ENCODE data around the gene RXRA. TPM values are rescaled to one million over a fixed set of nuclear protein-coding genes. Genes with fewer than 3 reads are reported as not detected.

Gene RXRA
- polyA plus RNA-seq, 1 of the 3 experiments (the other 2 are of a cell fraction), result 7.6 TPM

- Histone ChIP-seq H3K36me3 (replicated peaks in 1 of 2; ENCODE audit: control insufficient read depth in 1 of 2, insufficient read depth in 2 of 2, low read length in 1 of 2) (no peaks in the 10 kb centered on the region), H3K4me2 (no peak overlapping the region), H2AFZ (ENCODE audit: low read depth) (no peak overlapping the region), H3K4me1 (ENCODE audit: control insufficient read depth in 1 of 2, insufficient read depth in 2 of 2, low read depth in 1 of 2, low read length in 1 of 2) (peaks cover 0 to 96% of the 10 kb centered on the region in 2 experiments; a peak in 1 of 4 replicates), H3K4me3 (ENCODE audit: low read depth in 2 of 2, low read length in 1 of 2) (no peak overlapping the region), H3K9me2 (no peaks in the 10 kb centered on the region), H3K27ac (ENCODE audit: low read depth in 2 of 2, low read length in 1 of 2) (no peak overlapping the region; a peak in 1 of 4 replicates), H3K9me3 (no peaks in the 10 kb centered on the region), H3K9ac (no peak overlapping the region), H4K20me1 (ENCODE audit: insufficient read depth) (peaks cover 100% of the 10 kb centered on the region), H3K27me3 (ENCODE audit: insufficient read depth) (no peaks in the 10 kb centered on the region), H3F3A (replicated peaks; ENCODE audit: insufficient read depth) (no peaks in the 10 kb centered on the region), H3K79me2 (ENCODE audit: insufficient read depth) (peaks cover 89% of the 10 kb centered on the region)
- TF ChIP-seq CTCF (IDR thresholded peaks at IDR 0.05) (no peak), REST (IDR thresholded peaks at IDR 0.05; ENCODE audit: low read depth, low read length) (no peak), ELF1 (IDR thresholded peaks at IDR 0.05) (no peak), MEF2A (IDR thresholded peaks at IDR 0.05; ENCODE audit: borderline replicate concordance, low read depth) (no peak), PBX3 (IDR thresholded peaks at IDR 0.05) (no peak), ZBTB33 (IDR thresholded peaks at IDR 0.05; ENCODE audit: borderline replicate concordance, low read depth) (no peak), RFX5 (IDR thresholded peaks at IDR 0.05; ENCODE audit: low read length) (no peak), NRF1 (IDR thresholded peaks at IDR 0.05; ENCODE audit: low read depth, low read length) (no peak), IRF3 (IDR thresholded peaks at IDR 0.05; ENCODE audit: low read depth, low read length) (no peak), GATA2 (CRISPR knock-in tag; IDR thresholded peaks at IDR 0.05) (no peak), EP300 (IDR thresholded peaks at IDR 0.05; ENCODE audit: borderline replicate concordance in 1 of 2, low read depth in 1 of 2, low read length in 1 of 2) (no peak), RCOR1 (IDR thresholded peaks at IDR 0.05; ENCODE audit: low read length) (no peak), JUND (IDR thresholded peaks at IDR 0.05) (no peak), RAD21 (IDR thresholded peaks at IDR 0.05; ENCODE audit: low read length) (no peak), YY1 (IDR thresholded peaks at IDR 0.05; ENCODE audit: low read depth) (no peak), CHD2 (IDR thresholded peaks at IDR 0.05; ENCODE audit: low read length, partially characterized antibody) (no peak), USF2 (IDR thresholded peaks at IDR 0.05; ENCODE audit: borderline replicate concordance, low read depth, low read length) (no peak)
- DNase-seq, result no peak
- WGBS (ENCODE audit: low lambda C conversion rate), result 100% methylated on average over 2 of the region's 2 CpGs
- CTCF ChIA-PET, result interaction anchor here (0.8 to 2.9 kb wide), 3 partner anchors 10 to 164 kb away, joined by 4 to 11 read pairs (median 11); no protein-coding TSS in a partner anchor
- POLR2A ChIA-PET, result no interaction called here
Measured at GRCh38 chr9:134335061-134335460, 8.8 kb downstream of the RXRA start.
